ENCODE results near the gene PRDX3. TPM values are rescaled to one million over a fixed set of nuclear protein-coding genes. Genes with fewer than 3 reads are reported as not detected.
"Not testable (repeated sequence)": the region's sequence is repeated elsewhere in the genome, so short reads cannot be mapped to it uniquely, and the experiment has no call there.

Gene PRDX3
- total RNA-seq, 1 donor from 2014 or later = 285 TPM

DNA sequence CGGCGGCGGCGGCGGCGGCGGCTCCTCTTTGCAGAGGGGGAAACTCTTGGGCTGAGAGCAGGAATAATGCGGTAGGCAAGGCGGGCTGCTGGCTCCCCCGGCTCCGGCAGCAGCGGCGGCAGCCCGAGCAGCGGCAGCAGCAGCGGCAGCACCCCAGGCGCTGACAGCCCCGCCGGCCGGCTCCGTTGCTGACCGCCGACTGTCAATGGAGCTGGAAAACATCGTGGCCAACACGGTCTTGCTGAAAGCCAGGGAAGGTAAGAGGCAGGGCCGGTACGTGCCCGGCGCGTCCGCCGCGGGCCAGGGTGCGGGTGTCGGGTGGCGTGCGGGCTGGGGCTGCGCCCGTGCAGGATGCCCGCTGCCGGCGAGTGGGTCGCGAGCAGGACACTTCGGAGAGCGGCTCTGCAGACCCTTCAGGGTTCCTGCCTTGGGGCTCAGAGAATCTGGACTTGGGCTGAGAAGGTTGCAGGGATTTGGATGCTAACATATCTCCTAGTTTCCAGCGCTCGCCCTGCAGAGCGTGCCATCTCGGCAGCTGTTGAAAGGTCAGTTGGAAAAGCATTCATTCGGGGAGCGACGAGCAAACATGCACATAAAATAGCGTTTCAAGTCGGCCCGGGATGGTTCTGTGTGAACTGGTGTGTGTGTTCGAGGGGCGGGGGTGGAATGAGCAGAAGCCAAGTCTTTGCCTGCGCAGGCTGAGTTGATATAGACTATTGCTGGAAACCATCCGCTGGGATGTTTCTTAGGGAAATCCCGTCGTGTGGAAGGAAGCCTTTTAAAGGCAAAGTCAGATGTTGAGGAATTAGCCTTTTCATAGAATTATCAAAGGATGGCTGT, 29.3 kb upstream of the PRDX3 start:
- ATAC-seq = peak; percentile 5
- intact Hi-C loops (cut with DNase I) = loop anchor here (2.0 to 5.0 kb wide), 7 partner anchors 43 to 444 kb away; partner anchors contain the start of genes BAG3 and RGS10
- DNase-seq (ENCODE audit: missing footprints) = peak; percentile 73

DNA sequence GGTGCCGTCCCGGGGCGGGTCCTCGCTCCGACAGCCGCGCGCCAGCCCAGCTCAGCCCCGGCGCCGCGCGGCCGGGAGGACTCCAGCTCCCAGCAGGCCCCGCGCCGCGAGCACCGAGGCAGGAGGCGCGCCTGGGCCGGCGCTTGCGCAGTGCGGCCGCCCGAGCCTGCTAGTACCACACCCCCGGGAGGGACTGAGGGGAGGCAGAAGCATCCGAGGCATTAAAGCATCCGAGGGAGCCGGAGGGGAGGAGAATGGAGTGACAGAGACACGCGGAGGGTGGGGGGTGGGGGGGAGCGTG, 28.7 kb upstream of the PRDX3 start, which contains the start of gene GRK5:
Gene GRK5 (plus strand): TSS at position 206 of the 301 bp plus-strand sequence. CDS start 347 bp downstream, outside the sequence.
- intact Hi-C loops (cut with DNase I) = loop anchor here (2.0 to 5.0 kb wide), 5 partner anchors 93 to 445 kb away; partner anchors contain the start of genes BAG3 and RGS10
- peak; percentile 96 for ATAC-seq
- peak; percentile 99 for DNase-seq (ENCODE audit: missing footprints)

DNA sequence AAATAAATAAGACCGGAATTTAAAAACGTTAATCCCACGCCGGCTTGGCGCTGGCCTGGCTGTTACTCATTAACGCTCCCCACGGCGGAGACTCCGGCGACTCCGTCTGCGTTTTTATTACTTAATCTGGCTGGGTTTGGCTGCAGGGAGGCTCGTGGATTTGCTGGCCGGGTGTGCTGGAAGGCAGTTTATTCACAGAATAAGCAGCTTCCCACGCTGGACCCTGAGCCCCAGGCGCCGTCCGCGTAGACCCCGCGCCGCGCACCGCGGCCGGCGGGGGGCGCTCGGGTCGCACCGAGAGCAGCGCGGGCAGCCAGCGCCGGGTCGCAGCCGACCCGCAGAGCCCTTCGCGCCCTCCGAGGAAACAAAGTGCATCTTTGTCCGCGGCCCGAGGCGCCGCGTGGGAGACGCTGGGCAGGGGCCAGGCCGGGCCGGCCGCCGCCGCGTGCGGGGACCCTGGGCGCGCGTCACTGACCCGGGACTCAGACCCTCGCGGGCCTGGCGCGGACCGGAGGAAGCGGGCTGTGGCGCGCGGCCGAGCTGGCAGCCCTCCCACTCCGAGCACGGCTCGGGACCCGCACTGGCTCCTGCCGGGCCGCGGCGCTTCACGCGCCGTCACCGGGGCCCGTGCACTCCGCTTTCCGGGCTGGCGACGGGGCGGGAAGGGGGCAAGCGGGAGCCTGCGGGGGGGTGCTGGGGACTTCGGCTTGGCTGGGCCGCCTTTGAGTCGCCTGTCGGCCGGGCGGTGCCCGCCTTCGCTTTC, 28.2 kb upstream of the PRDX3 start:
- DNase-seq (ENCODE audit: missing footprints) = peak; percentile 89
- peak; percentile 59 for ATAC-seq
- intact Hi-C loops (cut with DNase I) = loop anchor here (1.0 to 5.0 kb wide), 6 partner anchors 94 to 446 kb away; partner anchors contain the start of genes BAG3 and RGS10

DNA sequence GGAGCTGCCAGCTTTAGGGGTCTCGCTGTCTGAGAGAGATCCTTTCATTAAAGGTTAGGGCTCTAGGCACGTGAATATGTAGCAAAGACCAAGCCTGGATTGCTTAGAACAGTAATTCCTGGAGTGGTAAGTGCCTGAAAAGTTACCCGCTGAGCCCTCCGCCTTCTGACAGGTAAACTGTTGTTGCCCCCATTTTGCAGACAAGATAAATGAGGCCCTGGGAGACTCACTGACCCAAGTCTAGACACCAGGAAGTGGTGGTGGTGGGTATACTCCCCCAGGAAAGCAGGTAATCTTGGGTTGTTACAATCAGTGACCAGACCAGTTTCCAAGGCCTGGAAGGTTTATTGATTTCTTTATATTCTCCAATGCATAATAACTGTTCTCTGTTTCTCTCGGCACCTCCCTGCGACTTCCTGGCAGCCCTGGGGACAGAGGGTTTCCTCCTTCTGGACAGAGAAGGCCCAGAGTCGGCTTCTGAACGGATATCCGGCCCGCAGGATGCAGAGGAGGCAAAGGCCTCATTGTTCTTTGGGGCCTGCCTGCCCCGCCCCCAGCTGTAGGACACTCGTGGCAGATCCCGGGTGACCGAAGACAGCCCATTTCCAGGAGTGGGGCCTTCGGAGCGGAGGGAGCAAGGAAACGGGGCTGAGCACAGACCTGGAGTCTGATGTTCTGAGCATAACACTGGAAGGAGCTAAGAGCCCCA, 27.4 kb upstream of the PRDX3 start:
- intact Hi-C loops (cut with DNase I) = loop anchor here (1.0 to 5.0 kb wide), 6 partner anchors 95 to 446 kb away; partner anchors contain the start of genes BAG3 and RGS10
- DNase-seq (ENCODE audit: missing footprints) (peak; percentile 88), ATAC-seq (peak; percentile 37)

DNA sequence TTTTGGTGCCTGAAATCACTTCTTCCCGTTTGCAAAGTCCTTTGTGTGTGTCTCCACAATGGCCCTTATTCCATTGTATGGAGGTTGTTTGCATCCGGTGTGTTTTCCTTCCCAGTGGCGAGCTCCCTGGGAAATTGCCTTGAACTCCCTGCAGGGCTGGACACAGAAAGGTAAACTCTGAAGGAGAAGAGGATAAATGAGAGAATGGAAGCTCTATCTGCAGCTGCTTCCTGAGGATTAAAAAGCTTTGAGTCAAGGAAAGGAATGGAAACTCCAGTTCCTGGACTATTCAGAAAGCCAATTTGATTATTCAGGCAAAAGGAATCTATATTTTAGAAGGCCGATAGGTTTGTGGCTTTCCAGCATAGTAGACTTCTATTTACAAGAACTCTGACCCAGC, 24.4 kb upstream of the PRDX3 start:
- ATAC-seq (no peak), DNase-seq (ENCODE audit: missing footprints) (no peak)
- intact Hi-C loops (cut with DNase I) = no loop called here

DNA sequence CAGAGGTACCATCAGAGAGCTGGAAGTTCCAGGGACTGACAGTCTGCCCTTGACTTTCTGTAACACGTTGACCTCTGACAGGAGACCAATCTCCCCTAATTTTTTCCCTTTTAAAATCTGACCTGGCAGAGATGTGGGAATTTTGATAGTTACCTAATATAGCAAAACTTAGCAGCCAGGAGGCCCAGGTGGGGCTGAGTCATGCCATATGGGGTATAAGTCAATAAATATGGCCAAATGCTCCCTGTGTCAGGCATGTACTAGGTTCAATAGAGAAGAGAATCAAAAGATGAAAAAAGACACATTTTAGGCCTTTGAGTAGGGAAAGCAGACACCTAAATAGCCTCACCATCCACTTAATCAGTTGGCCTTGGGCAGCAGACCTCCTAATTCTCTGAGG, 22.6 kb upstream of the PRDX3 start:
- intact Hi-C loops (cut with DNase I) = no loop called here
- no peak for DNase-seq (ENCODE audit: missing footprints)
- ATAC-seq = no peak

DNA sequence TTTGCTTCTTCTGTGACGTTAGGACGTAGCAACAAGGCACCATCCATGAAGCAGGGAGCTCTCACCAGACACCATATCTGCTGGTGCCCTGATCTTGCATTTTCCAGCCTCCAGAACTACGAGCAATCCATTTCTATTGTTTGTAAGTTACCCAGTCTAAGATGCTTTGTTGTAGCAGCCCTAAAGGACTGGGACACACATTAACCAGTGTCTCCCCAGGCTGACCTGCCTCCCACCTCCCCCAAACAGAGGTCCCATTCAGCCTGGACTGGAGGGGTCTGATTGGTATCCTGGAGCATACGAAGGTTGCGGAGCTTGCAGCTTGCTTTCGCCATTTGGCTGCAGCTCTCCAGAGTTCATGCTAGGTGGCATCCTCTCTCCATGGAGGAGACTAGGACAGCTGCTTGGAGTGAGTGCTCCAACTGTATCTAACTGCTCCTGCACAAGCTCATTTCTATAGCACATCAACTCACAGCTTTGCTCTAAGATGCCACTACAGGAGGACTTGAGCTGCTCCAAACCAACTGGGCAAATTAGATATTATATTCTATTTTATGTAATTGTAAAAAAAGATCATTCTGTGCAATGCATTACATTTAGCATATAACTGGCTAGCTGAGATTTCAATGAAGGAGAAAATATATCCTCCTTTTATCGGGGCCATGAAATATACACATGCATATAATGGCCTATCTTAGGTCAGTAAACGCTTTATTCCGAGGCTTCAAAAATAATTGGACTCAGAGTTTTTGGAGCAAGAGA, 20.8 kb upstream of the PRDX3 start:
- intact Hi-C loops (cut with DNase I) = loop anchor here (1.0 to 2.0 kb wide), 2 partner anchors 246 to 289 kb away; no protein-coding TSS in a partner anchor
- no peak for DNase-seq (ENCODE audit: missing footprints)
- ATAC-seq = peak; percentile 96

DNA sequence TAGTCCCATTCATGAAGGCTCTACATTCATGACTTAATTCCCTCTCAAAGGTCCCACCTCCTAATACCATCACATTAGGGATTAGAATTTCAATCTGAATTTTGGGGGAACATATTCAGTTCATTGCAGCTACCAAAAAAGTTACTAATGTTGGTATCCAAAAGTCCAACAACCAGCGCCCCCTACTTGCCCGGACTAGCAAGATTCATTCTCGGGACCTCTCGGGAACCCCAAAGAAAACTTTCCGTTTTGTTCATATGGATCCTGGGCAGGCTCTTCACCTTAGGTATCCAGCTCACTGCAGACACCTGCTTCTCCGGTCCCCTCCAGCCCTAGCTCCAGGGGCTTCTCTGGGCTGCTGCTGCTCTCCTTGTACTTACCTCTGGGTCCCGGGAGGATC, 19.8 kb upstream of the PRDX3 start:
- no peak for DNase-seq (ENCODE audit: missing footprints)
- no peak for ATAC-seq
- intact Hi-C loops (cut with DNase I) = loop anchor here (2.0 kb wide), 1 partner anchor 290 kb away; no protein-coding TSS in a partner anchor

DNA sequence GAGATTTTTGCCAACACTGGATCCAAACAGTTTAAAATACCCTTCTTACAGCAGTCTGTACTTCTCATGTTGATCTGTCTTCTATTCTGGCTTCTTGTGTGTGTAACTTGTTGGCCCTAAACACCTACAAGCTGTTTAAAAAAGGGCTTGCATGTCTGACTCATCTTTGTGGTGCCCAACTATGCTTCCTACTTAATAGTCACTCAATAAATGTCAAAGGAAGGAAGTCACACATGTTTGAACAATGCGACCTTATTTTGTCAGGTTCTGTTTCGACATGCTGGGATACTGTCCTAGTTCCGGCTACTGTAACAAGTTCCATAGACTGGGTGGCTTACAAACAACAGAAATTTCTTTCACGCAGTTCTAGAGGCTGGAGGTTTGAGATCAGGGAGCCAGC, 19.3 kb upstream of the PRDX3 start:
- intact Hi-C loops (cut with DNase I) = loop anchor here (2.0 kb wide), 1 partner anchor 291 kb away; no protein-coding TSS in a partner anchor
- DNase-seq (ENCODE audit: missing footprints) (no peak), ATAC-seq (no peak)

DNA sequence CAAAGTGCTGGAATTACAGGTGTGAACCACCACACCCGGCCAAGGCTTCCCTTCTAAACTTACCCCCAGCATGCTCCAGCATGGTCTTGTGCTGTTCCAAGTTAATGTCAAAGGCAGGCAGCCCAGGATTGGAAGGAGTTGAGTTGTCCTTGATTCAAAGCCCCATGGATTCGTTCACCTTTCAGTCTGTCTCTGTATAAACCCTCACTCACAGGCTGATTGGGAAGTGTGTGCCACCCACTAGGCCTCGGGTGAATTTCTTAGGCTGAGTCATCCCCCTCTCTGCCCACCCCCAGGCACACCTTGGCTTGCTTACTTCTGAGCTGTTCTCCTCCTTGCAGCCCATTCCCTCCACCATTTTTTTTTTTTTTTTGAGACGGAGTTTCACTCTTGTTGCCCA, 13.3 kb upstream of the PRDX3 start:
- intact Hi-C loops (cut with DNase I) = no loop called here

DNA sequence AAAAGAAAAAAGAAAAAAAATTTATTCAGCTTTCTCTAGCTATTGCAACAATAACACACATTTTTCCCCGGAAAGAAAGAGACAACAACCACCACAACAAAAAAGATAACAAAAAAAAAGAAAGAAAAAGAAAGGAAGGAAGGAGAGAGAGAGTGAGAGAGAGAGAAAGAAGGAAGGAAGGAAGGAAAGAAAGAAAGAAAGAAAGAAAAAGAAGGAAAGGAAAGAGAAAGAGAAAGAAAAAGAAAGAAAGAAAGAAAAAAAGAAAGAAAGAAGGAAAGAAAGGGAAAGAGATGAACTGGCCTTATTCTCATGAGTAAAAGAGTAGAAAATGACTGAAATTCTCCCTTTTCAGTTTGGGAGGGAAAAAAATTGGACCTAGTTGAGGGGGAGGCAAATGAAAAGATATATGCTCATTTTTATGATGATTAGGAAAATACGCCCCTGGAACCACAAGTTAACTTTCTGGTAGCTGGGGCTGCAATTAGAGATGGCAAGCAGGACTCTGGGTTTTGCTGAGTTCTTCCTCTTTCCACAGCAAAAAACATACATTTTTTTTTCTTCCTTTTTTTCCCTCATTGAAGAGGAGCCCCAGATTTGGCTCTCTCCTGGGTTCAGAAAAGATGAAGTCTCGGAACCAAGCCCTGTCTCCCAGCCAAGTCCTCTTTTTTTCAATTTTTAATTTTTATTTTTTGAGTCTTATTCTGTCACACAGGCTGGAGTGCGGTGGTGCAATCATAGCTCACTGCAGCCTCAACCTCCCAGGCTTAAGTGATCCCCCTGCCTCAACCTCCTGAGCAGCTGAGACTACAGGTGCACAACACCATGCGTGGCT, 12.6 kb upstream of the PRDX3 start:
- DNase-seq (ENCODE audit: missing footprints) (no peak), ATAC-seq (no peak)
- intact Hi-C loops (cut with DNase I) = no loop called here

More for the DNA sequence above, 13.3 kb upstream of the PRDX3 start:
- no peak for ATAC-seq
- DNase-seq (ENCODE audit: missing footprints) = no peak

DNA sequence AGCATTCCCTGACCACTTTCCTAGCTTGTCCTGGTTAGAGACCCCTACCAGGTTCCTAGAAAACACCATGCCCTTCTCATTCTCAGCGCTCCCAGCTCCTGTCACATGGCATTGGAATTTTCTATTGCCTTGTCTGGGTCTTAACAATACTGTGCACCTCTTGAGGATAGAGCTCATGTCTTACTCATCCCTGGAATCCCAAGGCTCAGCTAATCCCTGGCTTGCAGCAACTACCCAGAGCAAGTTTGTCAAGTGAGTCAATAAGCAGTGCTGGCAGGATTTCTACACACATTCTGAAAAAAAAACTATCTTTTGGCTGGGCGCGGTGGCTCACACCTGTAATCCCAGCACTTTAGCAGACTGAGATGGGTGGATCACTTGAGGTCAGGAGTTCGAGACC, 11.7 kb upstream of the PRDX3 start:
- no peak for DNase-seq (ENCODE audit: missing footprints)
- intact Hi-C loops (cut with DNase I) = no loop called here
- ATAC-seq = no peak

DNA sequence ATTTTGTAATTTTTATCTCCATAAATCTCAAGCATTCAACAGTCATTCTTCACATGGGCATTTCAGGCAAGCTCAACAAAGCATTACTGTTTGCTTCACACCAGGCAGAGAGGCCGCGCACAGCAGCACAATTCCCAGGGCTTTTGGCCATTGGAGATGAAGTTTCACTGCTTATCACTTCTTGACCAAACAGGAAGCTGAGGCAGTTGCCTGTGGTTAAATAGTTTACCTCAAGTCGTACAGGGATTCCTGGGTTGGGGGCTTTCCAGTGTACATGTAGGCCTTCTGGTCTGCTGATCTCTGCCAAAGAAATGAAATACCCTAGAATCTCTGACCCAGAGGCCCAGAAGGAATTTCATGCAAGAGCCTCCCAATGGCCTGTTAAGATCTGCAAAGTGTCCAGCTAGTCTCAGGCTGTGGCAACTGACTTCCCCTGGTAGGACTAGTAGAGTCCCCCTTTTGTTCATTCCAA, 11.2 kb upstream of the PRDX3 start:
- ATAC-seq (no peak), DNase-seq (ENCODE audit: missing footprints) (no peak)
- intact Hi-C loops (cut with DNase I) = no loop called here

DNA sequence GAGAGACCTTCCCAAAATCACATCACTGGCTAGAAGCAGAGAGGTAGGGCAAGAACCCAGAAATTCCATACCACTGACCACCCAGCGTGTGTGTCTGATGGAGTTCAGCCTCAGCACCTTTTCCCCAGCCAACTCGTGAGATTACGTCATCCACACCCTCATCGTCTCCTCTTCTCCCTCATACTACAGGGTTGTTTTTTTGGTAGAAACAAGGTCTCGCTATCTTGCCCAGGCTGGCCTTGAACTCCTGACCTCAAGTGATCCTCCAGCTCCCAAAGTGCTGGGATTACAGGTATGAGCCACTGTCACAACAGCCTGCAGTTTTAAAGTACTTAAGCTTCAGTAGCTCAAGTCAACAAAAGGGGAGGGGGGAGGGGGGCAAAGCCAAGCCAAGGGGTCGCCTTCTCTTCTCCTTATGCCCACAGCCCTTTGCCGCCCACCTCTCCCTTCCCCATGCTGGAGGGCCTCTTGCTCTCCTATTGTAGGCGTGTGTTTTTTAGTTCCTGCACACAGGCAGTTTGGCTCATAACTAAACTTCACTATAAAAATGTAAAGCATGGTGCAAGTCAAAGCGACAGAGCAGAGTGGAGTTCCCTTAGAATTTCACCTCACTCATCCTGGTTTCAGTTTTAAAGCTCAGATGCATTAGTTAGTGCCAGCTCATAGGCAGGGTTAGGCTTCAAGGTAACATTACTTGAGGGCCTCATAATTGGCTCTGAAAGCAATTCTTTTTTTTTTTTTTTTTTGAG, 5.2 kb upstream of the PRDX3 start:
- ATAC-seq = no peak
- DNase-seq (ENCODE audit: missing footprints) = no peak
- intact Hi-C loops (cut with DNase I) = no loop called here

DNA sequence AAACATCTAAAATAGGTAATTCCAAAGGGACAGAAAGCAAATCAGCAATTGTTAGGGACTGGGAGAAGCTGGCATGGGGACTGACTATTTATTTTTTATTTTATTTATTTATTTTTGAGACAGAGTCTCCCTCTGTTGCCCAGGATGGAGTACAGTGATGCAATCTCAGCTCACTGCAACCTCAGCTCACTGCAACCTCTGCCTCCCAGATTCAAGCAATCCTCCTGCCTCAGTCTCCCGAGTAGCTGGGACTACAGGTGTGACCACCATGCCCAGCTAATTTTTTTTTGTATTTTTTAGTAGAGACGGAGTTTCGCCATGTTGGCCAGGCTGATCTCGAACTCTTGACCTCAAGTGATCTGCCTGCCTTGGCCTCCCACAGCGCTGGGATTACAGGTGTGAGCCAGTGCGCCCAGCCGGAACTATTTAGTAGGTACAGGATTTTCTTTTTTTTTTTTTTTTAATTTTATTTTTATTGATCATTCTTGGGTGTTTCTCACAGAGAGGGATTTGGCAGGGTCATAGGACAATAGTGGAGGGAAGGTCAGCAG, 2.3 kb upstream of the PRDX3 start:
- intact Hi-C loops (cut with DNase I); ATAC-seq; DNase-seq (ENCODE audit: missing footprints): not testable (repeated sequence)

DNA sequence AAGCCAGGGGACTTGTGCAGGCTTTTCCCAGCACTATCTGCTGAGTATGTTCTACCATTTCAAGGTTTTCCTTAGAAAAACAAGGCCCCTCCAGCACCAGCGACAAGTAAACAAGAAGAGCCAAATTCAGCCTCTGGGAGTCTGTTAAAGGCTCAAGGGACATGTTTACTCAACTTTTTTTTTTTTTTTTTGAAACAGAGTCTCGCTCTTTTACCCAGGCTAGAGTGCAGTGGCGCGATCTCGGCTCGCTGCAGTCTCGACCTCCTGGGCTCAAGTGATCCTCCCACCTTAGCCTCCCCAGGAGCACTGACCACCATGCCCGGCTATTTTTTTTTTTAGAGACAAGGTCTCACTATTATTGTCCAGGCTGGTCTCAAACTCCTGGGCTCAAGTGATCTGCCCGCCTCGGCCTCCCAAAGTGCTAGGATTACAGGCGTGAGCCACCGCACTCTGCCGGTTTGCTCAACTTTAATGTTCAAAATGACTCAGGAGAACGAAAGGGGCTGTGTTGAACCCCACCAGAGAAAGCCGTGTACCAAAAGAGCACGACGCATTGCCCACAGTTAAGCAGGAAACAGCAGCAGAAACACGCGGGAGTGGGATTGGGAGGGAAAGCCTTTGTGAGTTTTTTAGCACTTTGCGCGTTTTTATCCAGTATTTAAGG, 772 bp downstream of the PRDX3 start:
- no peak for DNase-seq (ENCODE audit: missing footprints)
- intact Hi-C loops (cut with DNase I) = loop anchor here (10.0 kb wide), 1 partner anchor 407 kb away; no protein-coding TSS in a partner anchor
- no peak for ATAC-seq
